Stimulated activated CD4-positive, alpha-beta T cell treated with anti-CD3 and anti-CD28 coated beads, Interleukin-1b, Interleukin-23, amount 100 ng/mL, for 48 hours (primary cell): Measurements from ENCODE around the gene KCNG3.

Experiments used
- DNase-seq: peaks from one replicate; pipeline ENCODE4 v3.0.0-alpha.2; 2020

KCNG3 gene, protein sequence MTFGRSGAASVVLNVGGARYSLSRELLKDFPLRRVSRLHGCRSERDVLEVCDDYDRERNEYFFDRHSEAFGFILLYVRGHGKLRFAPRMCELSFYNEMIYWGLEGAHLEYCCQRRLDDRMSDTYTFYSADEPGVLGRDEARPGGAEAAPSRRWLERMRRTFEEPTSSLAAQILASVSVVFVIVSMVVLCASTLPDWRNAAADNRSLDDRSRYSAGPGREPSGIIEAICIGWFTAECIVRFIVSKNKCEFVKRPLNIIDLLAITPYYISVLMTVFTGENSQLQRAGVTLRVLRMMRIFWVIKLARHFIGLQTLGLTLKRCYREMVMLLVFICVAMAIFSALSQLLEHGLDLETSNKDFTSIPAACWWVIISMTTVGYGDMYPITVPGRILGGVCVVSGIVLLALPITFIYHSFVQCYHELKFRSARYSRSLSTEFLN

DNA sequence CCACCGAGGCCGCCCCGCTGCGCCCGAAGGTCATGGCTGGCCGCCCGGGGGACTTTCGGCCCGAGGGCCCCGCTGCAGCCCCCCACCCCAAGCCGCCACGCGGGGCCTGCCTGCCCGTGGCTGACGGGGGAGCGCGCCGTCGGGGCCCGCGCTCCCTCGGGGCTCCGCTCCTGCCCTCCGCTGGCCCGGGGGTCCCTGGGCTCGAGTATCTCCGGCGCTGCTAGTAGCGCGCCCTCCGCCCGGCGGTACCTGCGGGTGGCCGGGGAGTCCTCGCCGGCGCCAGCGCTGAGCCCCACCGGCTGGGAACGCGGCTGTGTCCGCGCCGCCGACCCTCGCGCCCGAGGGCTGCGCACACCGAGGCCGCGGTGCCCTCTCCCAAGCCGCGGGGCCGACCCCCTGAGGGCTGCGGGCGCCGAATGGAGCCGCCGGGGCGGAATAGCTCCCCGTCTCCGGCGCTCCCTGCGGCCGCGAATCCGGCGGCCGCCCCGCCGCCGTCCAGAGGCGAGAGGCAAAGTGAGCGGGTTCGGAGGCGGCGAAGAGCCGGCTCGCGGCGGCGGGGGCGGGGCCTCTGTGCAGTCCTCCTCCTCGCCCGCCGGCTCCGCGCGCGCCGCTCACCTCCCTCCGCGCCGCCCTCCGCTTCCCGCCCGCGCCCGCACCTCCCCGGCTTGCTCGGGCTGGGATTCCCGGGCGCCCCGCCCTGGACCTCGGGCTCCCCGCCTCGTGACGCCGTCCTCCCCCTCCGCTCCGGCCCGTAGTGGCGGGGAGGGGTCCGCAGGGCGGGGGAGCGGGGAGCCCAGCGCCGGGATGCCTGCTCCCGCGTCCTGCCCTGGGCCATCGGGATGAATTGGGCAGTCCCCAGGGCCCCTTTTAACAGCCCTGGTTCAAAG, at the start of gene KCNG3:
TSS of gene KCNG3 (minus strand) at position 515 of the 887 bp plus-strand sequence. CDS start at position 34, 481 bp downstream.
- DNase-seq = peak; percentile 58

DNA sequence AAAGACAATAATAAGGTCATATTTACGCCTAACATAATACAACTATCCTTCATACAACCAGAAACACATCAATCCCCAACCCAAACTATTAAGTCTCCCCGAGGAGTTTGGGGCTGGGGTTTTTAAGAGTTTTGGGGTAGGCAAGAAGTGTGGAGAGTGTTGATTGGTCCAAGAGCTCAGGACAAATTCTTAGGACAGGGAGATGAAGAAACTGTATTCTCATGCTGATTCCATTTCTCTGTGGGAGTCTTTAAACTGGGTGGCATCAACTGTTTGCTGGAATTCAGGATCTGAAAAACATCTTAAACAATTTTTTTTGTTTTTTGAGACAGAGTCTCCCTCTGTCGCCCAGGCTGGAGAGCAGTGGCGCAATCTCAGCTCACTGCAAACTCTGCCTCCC, 49.1 kb upstream of the KCNG3 start:
- no peak for DNase-seq

DNA sequence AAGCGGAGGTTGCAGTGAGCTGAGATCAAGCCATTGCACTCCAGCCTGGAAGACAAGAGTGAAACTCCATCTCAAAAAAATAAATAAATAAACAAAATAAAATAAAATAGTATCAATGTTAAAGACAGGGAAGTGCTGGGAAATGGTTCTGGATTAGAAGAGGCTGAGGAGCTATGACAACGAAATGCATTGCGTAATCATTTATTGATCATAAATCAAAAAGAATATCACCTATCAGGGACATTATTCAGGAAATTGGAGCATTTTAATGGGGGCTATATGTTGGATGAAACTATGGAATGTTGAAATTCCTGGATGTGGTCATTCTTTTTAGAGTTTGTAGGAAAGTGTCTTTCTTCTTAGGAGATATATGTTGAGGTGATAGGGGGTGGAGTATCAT, 43.7 kb upstream of the KCNG3 start:
- no peak for DNase-seq

DNA sequence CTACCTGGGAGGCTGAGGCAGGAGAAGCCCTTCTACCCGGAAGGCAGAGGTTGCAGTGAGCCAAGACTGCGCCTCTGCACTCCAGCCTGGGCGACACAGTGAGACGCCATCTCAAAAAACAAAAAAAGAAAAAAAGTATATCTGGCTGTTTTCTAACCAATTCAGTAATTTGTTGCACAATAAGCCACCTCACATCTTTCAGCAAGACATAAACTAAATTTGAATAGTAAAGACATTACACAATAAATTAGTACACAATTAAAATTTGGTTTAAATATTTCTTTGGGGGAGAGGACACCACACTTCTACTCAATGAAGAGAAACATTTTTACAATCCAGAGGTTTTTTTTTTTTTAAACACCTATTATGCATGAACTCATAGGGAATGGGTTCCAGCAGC, 38.6 kb upstream of the KCNG3 start:
- DNase-seq = no peak

DNA sequence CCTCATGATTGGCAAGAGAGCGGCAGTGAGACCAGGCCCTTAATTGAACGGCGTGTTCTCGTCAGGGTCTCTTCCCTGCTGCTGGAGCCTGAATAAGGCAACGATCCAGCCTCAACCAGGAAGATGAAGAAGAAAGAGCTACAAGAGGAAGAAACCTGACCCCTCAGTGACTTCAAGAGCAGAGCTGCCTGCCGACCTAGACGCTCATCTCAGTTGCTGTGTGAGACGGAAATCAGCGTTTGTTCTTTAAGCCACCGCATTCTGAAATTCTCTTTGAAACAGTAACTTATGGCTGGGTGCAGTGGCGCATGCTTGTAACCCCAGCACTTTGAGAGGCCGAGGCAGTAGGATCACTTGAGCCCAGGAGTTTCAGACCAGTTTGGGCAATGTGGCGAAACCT, 29.6 kb upstream of the KCNG3 start:
- DNase-seq = no peak

DNA sequence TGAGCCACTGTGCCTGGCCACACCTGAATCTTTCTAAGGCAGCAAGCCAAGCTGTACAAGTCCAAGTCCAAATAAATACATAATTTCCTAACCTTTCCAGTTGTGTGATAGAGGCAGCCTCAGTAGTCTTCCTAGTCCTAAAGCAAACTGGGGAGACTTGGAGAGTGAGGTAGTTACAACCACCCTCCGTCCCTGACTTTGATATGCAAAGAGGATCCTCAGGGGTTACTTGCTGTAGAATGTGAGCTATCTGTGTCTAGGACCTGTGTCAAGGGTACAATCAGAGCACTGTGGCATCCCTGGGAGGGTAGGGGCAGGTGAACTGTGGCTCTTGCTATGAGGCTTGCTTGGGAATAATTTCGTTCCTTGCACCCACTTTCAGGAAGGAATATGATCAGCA, 28.3 kb upstream of the KCNG3 start:
- DNase-seq = no peak

DNA sequence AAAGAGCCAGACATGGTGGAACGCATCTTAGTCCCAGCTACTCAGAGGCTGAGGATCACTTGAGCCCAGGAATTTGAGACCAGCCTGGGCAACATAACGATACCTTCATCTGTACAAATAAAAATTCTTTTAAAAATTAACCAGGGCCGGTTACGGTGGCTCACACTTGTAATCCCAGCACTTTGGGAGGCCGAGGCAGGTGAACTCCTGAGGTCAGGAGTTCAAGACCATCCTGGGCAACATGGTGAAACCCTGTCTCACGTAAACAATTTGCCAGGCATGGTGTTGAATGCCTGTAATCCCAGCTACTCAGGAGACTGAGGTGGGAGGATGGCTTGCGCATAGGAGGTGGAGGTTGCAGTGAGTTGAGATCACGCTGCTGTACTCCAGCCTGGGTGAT, 25.8 kb upstream of the KCNG3 start:
- no peak for DNase-seq

DNA sequence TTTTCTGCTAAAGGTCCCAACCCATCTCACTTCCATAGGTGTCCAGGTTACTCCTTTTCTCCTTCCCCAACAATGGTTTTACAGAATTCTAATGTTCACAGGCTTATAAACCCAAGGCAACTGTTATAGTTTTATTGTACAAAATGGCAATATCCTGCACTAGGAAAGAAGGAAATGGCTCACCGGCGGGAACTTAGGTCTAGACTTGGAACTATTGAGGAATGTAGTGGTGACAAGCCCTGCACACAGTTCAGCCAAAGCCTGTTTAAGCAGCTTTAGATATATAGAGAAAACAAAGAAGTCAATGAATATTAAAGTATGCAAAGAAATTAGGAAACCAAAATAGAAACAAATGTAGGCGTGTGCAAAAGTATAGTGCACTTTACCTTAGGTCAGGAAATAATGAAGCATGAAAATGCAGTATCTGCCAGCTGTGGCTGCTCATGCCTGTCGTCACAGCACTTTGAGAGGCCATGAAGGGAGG, 22.7 kb upstream of the KCNG3 start:
- DNase-seq = no peak

DNA sequence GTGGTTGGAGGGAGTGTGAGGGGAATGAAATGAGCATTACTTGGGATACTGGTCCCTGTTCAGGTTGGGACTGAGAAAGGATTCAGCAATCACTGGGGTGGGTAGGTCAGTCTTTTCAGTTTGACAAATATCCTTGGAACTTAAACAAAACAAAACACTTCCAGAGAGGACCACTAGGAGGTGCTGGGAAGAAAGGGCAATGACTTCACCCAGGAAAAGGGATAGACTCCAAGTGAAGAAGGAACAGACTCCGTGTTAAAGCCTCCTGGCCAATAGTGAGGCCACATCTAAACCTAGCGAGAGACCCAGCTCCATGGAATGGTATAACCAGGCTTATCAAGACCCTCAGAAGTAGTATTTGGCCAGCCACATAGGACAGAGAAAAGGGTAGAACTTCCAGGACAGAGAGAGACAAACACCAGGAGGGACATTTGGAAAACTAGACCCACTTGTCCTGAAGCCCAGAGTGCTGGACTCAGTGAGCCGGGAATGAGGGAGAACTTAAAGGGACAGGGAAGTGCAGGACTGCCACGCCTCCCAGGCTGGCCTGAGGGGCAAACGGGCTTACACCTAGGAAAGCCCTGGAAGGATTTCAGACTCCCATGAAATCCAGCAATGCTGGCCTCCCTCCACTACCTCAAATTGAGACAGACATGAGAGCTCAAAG, 19.6 kb upstream of the KCNG3 start:
- DNase-seq = no peak

DNA sequence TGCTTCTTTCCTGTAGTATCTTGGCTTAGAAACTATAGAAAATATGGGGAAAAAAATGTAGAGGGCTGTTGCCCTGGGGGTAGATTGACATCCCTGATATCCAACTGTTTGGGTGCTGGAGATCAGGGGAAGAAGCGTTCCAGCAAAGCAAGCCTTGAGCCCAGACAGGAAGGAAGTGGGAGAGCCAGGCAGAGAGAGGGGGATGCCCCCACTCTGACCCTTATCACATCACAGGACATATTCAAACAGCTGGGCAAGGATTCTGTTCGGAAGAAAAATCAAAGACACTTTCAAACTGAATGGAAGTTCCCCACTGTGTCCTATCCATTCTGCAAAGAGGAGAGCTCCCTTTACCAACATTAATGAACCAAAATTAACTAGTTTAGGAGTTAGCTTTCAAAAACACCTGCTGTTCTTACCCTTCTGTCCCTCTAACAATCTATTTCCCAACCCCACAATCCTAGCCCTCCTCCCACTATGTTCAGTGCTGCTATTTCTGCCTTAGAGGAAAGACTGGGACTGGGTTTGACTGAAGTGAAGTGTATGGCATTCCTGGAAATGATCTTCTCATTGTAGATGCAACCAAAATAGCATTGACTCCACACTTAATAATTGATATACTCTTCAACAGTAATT, 16.9 kb upstream of the KCNG3 start:
- DNase-seq = no peak

DNA sequence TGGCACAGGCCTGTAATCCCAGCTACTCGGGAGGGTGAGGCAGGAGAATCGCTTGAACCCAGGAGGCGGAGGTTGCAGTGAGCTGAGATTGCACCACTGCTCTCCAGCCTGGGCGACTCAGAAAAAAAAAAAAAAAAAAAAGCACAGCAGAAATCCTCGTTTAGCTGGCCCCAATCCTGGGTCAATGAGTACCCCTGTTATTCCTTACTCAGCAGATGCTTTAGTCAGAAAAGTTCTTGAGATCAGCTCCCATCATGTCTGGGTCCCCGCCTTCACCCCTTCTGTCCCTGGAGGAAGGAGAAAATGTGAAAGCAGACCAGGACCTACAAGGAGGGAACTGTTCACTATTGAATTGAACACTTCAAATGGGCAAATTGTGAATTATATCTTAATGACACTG, 16.4 kb upstream of the KCNG3 start:
- DNase-seq = no peak

DNA sequence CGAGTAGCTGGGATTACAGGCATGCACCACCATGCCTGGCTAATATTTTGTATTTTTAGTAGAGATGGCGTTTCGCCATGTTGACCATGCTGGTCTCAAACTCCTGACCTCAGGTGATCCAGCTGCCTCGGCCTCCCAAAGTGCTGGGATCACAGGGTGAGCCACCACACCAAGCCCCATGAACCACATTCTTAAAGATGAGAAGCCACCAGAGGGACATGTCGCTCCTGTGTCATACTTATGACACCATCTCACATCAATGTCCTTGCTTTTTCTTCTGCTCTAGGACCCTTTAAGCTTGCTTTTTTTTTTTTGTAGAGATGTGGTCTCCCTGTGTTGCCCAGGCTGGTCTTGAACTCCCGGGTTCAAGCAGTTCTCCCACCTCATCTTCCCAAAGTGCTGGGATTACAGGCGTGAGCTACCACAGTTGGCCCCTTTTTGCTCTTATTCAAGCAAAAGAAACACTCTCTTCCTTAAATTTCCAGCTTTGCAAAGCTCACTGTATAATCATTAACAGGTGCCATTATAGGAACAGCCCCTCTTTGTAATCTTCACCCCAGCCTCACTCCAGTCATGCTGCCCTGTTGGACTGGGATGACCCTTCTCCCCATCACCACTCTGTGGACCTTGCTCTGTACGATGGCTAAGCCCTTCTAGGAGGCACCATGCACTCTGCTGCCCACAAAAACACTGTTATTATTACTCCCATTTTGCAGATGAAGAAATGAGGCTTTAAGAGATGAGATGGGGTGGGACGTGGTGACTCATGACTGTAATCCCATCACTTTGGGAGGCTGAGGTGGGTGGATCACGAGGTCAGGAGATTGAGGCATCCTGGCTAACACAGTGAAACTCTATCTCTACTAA, 10.8 kb upstream of the KCNG3 start:
- DNase-seq = no peak

DNA sequence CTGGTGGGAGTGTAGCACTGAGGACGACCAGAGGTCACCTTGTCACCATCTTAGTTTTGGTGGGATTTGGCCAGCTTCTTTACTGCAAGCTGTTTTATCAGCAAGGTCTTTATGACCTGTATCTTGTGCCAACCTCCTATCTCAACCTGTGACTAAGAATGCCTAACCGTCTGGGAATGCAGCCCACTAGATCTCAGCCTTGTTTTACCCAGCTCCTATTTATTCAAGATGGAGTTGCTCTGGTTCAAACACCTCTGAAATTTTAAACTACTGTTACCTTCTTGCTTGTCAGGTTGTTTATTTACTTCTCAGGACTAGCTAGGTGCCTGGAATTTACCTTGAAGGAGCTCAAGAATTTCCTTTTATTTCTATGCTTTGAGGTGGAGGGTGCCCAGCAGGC, 9.5 kb upstream of the KCNG3 start:
- no peak for DNase-seq

DNA sequence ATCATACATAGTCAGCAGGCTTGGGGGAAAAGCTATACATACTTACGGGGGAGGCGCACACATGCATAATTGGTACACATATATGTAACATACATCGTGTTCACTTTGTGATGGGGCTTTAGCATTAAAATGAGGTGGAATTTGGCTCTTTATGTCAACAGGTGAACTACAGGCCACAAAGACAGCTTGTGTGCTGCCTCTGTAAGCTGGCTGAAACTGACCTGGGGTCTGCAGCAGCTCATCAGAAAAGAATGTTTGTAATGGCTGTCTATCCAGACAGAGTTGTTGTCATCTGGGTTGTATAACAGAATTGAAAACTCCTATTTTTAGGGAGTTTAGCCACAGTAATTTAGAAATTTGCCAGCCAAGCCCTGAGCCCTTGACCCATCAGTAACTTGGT, 4.7 kb upstream of the KCNG3 start:
- DNase-seq = no peak

DNA sequence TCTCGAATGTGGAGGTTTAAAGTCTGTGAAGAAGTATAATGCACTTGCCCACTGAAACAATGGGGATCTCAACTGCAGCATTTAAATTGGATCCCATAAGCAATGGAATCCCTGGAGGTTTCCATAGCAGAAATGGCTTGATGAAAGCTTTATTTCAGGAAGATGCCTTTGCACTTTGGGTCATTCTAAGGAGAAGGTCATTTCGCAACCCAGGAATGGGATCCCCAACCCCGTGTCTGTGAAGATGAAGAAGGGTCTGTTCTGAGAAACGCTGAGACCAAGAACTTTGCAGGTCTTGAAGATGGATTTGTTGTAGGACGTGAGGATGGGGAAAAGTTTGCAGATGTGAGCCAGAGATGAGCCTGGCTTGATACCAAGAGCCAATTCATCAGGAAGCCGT, 1.8 kb upstream of the KCNG3 start:
- no peak for DNase-seq

DNA sequence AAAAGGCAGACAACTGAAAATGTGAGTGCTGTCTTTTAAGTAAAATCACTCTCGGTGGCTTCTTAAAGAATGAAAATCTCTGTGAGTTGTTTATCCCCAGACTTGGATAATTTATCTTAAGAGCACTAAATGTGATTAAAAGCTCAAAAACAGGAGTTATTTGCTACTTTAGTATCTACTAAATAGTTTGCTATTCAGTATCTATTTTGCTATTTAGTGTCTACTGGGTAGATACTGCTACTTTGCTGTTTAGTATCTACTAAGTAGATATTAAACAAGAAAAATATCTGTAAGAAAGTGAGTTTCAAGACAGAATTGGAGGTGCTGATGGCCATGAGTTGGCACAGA, 1.4 kb upstream of the KCNG3 start:
- no peak for DNase-seq

DNA sequence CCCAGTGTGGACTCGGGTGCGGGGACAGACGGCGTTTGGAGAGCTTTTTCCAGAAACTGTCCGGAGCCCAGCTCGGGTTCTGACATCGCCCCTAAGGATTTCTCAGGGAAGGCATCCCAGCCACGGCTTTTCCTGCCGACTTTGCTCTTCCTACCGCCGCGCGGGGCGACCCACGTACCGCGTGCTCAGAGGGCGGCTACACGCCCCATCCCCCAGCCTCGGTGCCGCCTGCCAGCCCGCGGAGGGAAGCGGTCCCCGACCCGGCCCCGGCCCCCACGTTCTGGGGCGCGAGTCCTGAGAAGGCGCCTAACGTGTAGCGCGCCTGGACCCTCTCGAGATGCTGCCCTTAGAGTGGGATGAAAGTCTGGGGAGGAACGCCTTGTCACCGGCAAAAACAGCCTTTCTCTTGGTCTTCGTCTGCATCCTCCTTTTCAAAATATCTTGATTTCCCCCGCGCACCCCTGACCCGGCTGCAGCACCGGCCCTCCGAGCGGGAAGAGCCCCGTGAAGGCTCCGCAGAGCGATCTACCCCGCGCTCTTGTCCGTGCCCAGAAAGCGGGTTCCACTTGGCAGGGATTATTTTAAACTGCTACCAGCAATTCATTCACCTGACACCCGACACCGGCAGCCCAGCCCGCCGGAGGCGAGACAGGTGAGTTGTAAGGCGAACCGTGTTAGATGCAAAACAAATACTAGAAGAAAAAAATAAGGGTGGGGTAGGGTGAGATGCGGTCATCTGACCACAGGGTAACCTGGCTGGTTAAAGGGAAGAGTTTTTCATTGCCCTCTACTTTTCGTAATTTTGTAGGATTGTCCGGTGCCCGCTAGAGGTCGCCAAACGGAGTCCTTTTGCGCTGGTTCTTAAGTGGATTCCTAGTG, 812 bp upstream of the KCNG3 start:
- DNase-seq = peak; percentile 71

DNA sequence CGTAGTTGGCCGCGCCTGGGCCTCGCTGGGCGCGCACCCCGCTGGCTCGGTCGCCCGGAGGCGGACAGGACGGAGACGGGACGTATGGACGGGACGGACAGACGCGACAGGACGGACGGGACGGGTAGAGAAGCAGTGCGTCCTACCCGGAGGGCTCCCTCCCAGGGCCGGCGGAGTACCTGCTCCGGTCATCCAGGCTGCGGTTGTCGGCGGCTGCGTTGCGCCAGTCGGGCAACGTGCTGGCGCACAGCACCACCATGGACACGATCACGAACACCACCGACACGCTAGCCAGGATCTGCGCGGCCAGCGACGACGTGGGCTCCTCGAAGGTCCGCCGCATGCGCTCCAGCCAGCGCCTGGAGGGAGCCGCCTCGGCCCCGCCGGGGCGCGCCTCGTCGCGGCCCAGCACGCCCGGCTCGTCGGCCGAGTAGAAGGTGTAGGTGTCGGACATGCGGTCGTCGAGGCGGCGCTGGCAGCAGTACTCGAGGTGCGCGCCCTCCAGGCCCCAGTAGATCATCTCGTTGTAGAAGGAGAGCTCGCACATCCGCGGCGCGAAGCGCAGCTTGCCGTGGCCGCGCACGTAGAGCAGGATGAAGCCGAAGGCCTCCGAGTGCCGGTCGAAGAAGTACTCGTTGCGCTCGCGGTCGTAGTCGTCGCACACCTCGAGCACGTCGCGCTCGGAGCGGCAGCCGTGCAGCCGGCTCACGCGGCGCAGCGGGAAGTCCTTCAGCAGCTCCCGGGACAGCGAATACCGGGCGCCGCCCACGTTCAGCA, 903 bp downstream of the KCNG3 start:
- DNase-seq = peak; percentile 53

DNA sequence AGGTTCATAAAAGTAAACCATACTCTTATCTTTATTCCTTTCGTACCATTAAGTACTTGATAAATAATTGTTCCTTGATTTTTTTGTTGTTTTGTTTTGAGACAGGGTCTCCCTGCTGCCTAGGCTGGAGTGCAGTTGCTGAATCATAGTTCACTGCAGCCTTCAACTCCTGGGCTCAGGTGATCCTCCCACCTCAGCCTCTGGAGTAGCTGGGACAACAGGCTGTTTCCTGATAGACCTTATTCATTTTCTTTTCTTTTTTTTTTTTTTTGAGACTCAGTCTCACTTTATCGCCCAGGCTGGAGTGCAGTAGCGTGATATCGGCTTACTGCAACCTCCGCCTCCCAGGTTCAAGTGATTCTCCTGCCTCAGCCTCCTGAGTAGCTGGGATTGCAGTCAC, 5.5 kb downstream of the KCNG3 start:
- no peak for DNase-seq
